H9 (cell line): Measurements from ENCODE around the gene PSMB3. TPM values are rescaled to one million over a fixed set of nuclear protein-coding genes. Genes with fewer than 3 reads are reported as not detected.

Experiments
- DNase-seq: peaks from one replicate; pipeline ENCODE4 v3.0.0-alpha.2; 2017
- H2AFZ ChIP-seq: one replicate; pipeline ENCODE4 v1.6.1; 2013; ENCODE audit warnings: mild to moderate bottlenecking, low read length, control low read depth, moderate library complexity
- H2AK5ac ChIP-seq: 2 replicates; pipeline ENCODE4 v1.6.1; 2013; ENCODE audit warnings: low read length, control low read depth, mixed read lengths; ENCODE audit not compliant: insufficient read length
- H2BK120ac ChIP-seq: one replicate; pipeline ENCODE4 v1.6.1; 2013; ENCODE audit warnings: low read depth, mild to moderate bottlenecking, low read length, control low read depth, inconsistent platforms; ENCODE audit not compliant: poor library complexity, severe bottlenecking
- H2BK12ac ChIP-seq: 2 replicates; pipeline ENCODE4 v1.6.1; 2013; ENCODE audit warnings: low read length, control low read depth, mixed read lengths, low read depth; ENCODE audit not compliant: insufficient read length
- H2BK15ac ChIP-seq: 2 replicates; pipeline ENCODE4 v1.6.1; 2013; ENCODE audit warnings: low read depth, low read length, control low read depth
- H2BK20ac ChIP-seq: one replicate; pipeline ENCODE4 v1.6.1; 2013; ENCODE audit warnings: low read depth, mild to moderate bottlenecking, low read length, control low read depth, inconsistent platforms; ENCODE audit not compliant: poor library complexity, severe bottlenecking
- H2BK5ac ChIP-seq: 2 replicates; pipeline ENCODE4 v1.6.1; 2013; ENCODE audit warnings: low read length, control low read depth, mixed read lengths; ENCODE audit not compliant: insufficient read length
- H3K14ac ChIP-seq: 2 replicates; pipeline ENCODE4 v1.6.1; 2013; ENCODE audit warnings: low read length, control low read depth; ENCODE audit not compliant: insufficient read depth
- H3K18ac ChIP-seq: 2 replicates; pipeline ENCODE4 v1.6.1; 2013; ENCODE audit warnings: low read depth, mild to moderate bottlenecking, mixed read lengths, low read length, control low read depth; ENCODE audit not compliant: insufficient read length
- H3K23ac ChIP-seq: 2 replicates; pipeline ENCODE4 v1.6.1; 2013; ENCODE audit warnings: low read length, control low read depth, mixed read lengths, low read depth; ENCODE audit not compliant: insufficient read length
- H3K23me2 ChIP-seq: 2 replicates; pipeline ENCODE4 v1.6.1; 2013; ENCODE audit warnings: low read depth, mild to moderate bottlenecking, mixed read lengths, low read length, control low read depth; ENCODE audit not compliant: insufficient read length, poor library complexity, severe bottlenecking
- H3K27ac ChIP-seq: 2 replicates; pipeline ENCODE4 v1.5.1; 2013; ENCODE audit warnings: low read length, control low read depth, mixed read lengths, low read depth; ENCODE audit not compliant: insufficient read length
- H3K27me3 ChIP-seq: 2 replicates; pipeline ENCODE4 v1.6.1; 2013; ENCODE audit warnings: low read length, control low read depth, inconsistent platforms; ENCODE audit not compliant: insufficient read depth
- H3K4ac ChIP-seq: 2 replicates; pipeline ENCODE4 v1.6.1; 2013; ENCODE audit warnings: low read depth, mild to moderate bottlenecking, control low read depth, inconsistent platforms, low read length, moderate library complexity
- H3K4me1 ChIP-seq: 2 replicates; pipeline ENCODE4 v1.6.1; 2013; ENCODE audit warnings: low read length, control low read depth, inconsistent platforms; ENCODE audit not compliant: insufficient read depth
- H3K4me2 ChIP-seq: 2 replicates; pipeline ENCODE4 v1.6.1; 2013; ENCODE audit warnings: low read length, control low read depth, mixed read lengths; ENCODE audit not compliant: insufficient read length, insufficient read depth
- H3K56ac ChIP-seq: 2 replicates; pipeline ENCODE4 v1.6.1; 2013; ENCODE audit warnings: low read depth, mild to moderate bottlenecking, mixed read lengths, low read length, control low read depth; ENCODE audit not compliant: insufficient read length
- H3K79me1 ChIP-seq: 2 replicates; pipeline ENCODE4 v1.6.1; 2013; ENCODE audit warnings: low read depth, mild to moderate bottlenecking, moderate library complexity, low read length, control low read depth, inconsistent platforms; ENCODE audit not compliant: insufficient read depth, poor library complexity, severe bottlenecking
- H3K79me2 ChIP-seq: 2 replicates; pipeline ENCODE4 v1.6.1; 2013; ENCODE audit warnings: low read length, control low read depth, inconsistent platforms; ENCODE audit not compliant: insufficient read depth
- H3K9ac ChIP-seq: 2 replicates; pipeline ENCODE4 v1.6.1; 2013; ENCODE audit warnings: low read length, control low read depth, mixed read lengths; ENCODE audit not compliant: insufficient read length; ENCODE audit errors: extremely low read depth
- H3K9me3 ChIP-seq: one replicate; pipeline ENCODE4 v1.6.1; 2013; ENCODE audit warnings: low read depth, low read length, inconsistent platforms; ENCODE audit not compliant: control insufficient read depth
- H3T11ph ChIP-seq: one replicate; pipeline ENCODE4 v1.6.1; 2013; ENCODE audit warnings: mild to moderate bottlenecking, low read length, control low read depth, inconsistent platforms
- H4K20me1 ChIP-seq: one replicate; pipeline ENCODE4 v1.6.1; 2013; ENCODE audit not compliant: control insufficient read depth, insufficient read length, insufficient read depth
- H4K5ac ChIP-seq: 2 replicates; pipeline ENCODE4 v1.6.1; 2013; ENCODE audit warnings: low read depth, mild to moderate bottlenecking, mixed read lengths, low read length, control low read depth; ENCODE audit not compliant: insufficient read length
- H4K8ac ChIP-seq: replicated peaks from 2 replicates; pipeline ENCODE4 v1.6.1; 2013; ENCODE audit warnings: low read length, control low read depth, mixed read lengths, low read depth; ENCODE audit not compliant: insufficient read length
- H4K91ac ChIP-seq: 2 replicates; pipeline ENCODE4 v1.6.1; 2013; ENCODE audit warnings: low read depth, mild to moderate bottlenecking, moderate library complexity, mixed read lengths, low read length, control low read depth; ENCODE audit not compliant: insufficient read length
- H3K27ac Mint-ChIP-seq, 3 experiments: 2 replicates in 2 of 3; 3 replicates in 1 of 3; pipeline ENCODE4 v1.8.0; 2020 to 2021; ENCODE audit warnings: mixed read lengths in 3 of 3, mild to moderate bottlenecking in 1 of 3, moderate library complexity in 1 of 3
- H3K27me3 Mint-ChIP-seq: 2 replicates; pipeline ENCODE4 v1.8.0; 2021; ENCODE audit warnings: low read depth, mild to moderate bottlenecking, moderate library complexity, mixed read lengths
- H3K36me3 Mint-ChIP-seq, 3 experiments: 2 replicates in 2 of 3; 3 replicates in 1 of 3; pipeline ENCODE4 v1.8.0; 2020 to 2021; ENCODE audit warnings: low read depth in 3 of 3, mixed read lengths in 3 of 3; ENCODE audit not compliant: insufficient read depth in 1 of 3
- H3K4me1 Mint-ChIP-seq, 2 experiments: 2 replicates each; pipeline ENCODE4 v1.8.0; 2020; ENCODE audit warnings: mixed read lengths in 2 of 2
- H3K4me3 Mint-ChIP-seq, 2 experiments: 2 replicates in 1 of 2; 3 replicates in 1 of 2; pipeline ENCODE4 v1.8.0; 2020 to 2021; ENCODE audit warnings: mild to moderate bottlenecking in 2 of 2, mixed read lengths in 2 of 2, moderate library complexity in 1 of 2
- H3K9me3 Mint-ChIP-seq, 2 experiments: 2 replicates in 1 of 2; 3 replicates in 1 of 2; pipeline ENCODE4 v1.8.0; 2020; ENCODE audit warnings: mild to moderate bottlenecking in 2 of 2, mixed read lengths in 2 of 2, moderate library complexity in 1 of 2
- CTCF ChIP-seq: fragments of 200-600 bp; sonication (generic); conservative IDR thresholded peaks from 3 replicates; pipeline ENCODE4 v1.8.0; 2021; ENCODE audit warnings: antibody characterized with exemption, mild to moderate bottlenecking
- WGBS: extraction: QIAGEN DNeasy Blood & Tissue Kit; methylation state at CpG from one replicate; pipeline ENCODE4 v1.1.7; 2013; ENCODE audit warnings: missing lambda C conversion rate, low lambda C conversion rate, mixed read lengths; ENCODE audit not compliant: insufficient read length; ENCODE audit errors: extremely low coverage; 5-methylcytosine and 5-hydroxymethylcytosine counted together
- total RNA-seq: library from RNA; stranded (reverse); gene quantifications from 2 replicates; pipeline ENCODE4 v1.2.1, GENCODE V29; 2021

Gene PSMB3
- total RNA-seq, 1 experiment from 2014 or later: 242 TPM

GRCh38 chr17:38728290-38728831 is 24.2 kb upstream of the PSMB3 start:
- Mint-ChIP-seq H3K4me3 (no peak overlapping the region), H3K9me3 (no peaks in the 10 kb centered on the region), H3K4me1 (peaks cover 16 to 30% of the 10 kb centered on the region in 2 experiments), H3K27ac (no peak overlapping the region), H3K36me3 (peaks cover 0 to 11% (median 9%) of the 10 kb centered on the region in 3 experiments; a peak in 4 of 7 replicates), H3K27me3 (peaks cover 34% of the 10 kb centered on the region)
- no peak overlapping the region for H3K27ac ChIP-seq
- no peak overlapping the region for H2BK120ac ChIP-seq
- H2BK20ac ChIP-seq: no peak overlapping the region
- no peaks in the 10 kb centered on the region for H3K79me2 ChIP-seq
- H3K4me2 ChIP-seq: no peak overlapping the region
- H4K20me1 ChIP-seq: no peaks in the 10 kb centered on the region
- H3K9ac ChIP-seq: no peak overlapping the region
- no peak overlapping the region for H3K23ac ChIP-seq
- H3K23me2 ChIP-seq: peaks cover 5% of the 10 kb centered on the region
- H3K27me3 ChIP-seq: peaks cover 5% of the 10 kb centered on the region; the same call in 1 of the 2 replicates
- H3K4ac ChIP-seq: no peak overlapping the region
- H4K8ac ChIP-seq: no peak overlapping the region
- H2AK5ac ChIP-seq: no peak overlapping the region
- no peaks in the 10 kb centered on the region for H3K79me1 ChIP-seq
- no peak overlapping the region for H2BK15ac ChIP-seq
- no peak overlapping the region for H2BK12ac ChIP-seq
- peaks cover 2% of the 10 kb centered on the region; the same call in 1 of the 2 replicates for H3K4me1 ChIP-seq
- H3T11ph ChIP-seq: no peak overlapping the region
- no peak overlapping the region for H2AFZ ChIP-seq
- no peak for TF ChIP-seq CTCF
- DNase-seq: no peak
- no peaks in the 10 kb centered on the region for H3K9me3 ChIP-seq
- no peak overlapping the region for H3K18ac ChIP-seq
- H2BK5ac ChIP-seq: no peak overlapping the region
- no peak overlapping the region for H4K5ac ChIP-seq
- no CpG with 5 or more reads among the region's 8 CpGs for WGBS
- no peak overlapping the region for H3K56ac ChIP-seq
- H4K91ac ChIP-seq: no peak overlapping the region
- H3K14ac ChIP-seq: no peak overlapping the region
